Stimulated activated CD4-positive, alpha-beta T cell treated with anti-CD3 and anti-CD28 coated beads, Interleukin-2, amount 100 ng/mL, for 4 hours (primary cell): ENCODE data around the gene RANGAP1.
A peak's percentile ranks its signal among the peaks of the same experiment; 100 is the strongest.
"Not testable (repeated sequence)": the region's sequence is repeated elsewhere in the genome, so short reads cannot be mapped to it uniquely, and the experiment has no call there.

Experiments used
- DNase-seq: peaks from one replicate; pipeline ENCODE4 v3.0.0-alpha.2; 2020; ENCODE audit warnings: low read depth

The RANGAP1 gene

GRCh38 chr22:41301085-41302020 lies 15.4 kb upstream of the RANGAP1 start, which contains the start of gene ZC3H7B:
TSS of gene ZC3H7B (plus strand) at chr22:41301525. CDS start at chr22:41320661, 19,136 bp downstream.
- DNase-seq, result peak; percentile 87

- DNase-seq, result no peak
Observed at GRCh38 chr22:41300661-41301060, 14.7 kb upstream of the RANGAP1 start.

GRCh38 chr22:41296826-41297667 lies 11.1 kb upstream of the RANGAP1 start:
- no peak for DNase-seq

- not testable (repeated sequence) for DNase-seq
Observed at GRCh38 chr22:41294816-41295215, 8.8 kb upstream of the RANGAP1 start.

DNA sequence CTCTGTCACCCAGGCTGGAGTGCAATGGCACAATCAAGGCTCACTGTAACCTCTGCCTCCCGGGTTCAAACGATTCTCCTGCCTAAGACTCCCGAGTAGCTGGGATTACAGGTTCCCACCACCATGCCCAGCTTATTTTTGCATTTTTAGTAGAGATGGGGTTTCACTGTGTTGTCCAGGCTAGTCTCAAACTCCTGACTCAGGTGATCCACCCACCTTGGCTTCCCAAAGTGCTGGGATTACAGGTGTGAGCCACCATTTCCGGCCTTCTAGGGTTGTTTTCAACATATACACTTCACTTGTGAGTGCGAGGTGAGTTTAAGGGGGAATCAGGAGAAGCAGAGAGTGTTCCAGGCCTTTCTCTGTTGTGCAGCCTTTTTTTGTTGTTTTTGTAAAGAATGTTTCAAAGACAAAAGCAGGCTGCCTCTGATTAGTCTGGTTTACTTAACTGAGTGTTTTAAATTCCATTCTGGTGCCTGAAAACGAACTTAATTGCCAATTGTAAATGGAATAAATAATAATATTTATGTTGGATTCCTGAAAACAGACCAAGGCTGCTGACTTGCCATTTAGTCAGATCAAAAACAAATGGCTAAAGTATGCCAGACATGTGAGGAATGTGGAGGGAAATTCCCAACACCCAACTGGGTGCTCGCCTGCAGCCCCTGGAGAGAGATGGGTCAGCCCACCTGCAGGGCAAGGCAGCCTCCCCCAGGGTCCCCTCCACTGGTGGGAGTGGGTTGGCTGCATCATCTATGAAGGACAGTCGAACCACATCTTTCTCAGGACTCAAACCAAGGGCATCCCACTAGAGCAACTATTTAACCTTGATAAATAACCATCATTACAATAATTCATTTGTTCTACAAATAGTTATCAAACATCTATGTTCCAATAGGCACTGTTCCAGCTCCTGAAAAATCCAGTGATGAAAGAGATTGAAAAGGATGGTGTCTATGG lies 4.6 kb upstream of the RANGAP1 start:
- DNase-seq, result no peak

DNA sequence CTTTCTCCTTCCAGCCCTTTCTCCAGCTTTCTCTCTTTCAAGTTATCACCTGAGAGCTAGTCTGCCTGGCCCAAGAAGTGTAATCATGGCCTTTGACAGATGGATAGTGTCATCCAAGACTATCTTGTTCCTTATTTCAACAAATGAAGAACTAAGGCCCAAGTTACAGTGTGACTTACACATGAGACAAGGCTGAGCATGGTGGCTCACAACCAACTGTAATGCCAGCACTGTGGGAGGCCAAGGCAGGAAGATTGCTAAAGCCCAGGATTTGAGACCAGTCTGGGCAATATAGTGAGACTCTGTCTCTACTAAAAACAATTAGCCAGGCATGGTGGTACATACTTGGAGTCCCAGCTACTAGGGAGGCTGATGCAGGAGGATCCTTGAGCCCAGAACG lies 3.7 kb upstream of the RANGAP1 start:
- DNase-seq, result no peak

GRCh38 chr22:41288245-41288946 lies 2.4 kb upstream of the RANGAP1 start:
- DNase-seq, result no peak

GRCh38 chr22:41286639-41287091 lies 678 bp upstream of the RANGAP1 start:
- DNase-seq, result peak; percentile 21

DNA sequence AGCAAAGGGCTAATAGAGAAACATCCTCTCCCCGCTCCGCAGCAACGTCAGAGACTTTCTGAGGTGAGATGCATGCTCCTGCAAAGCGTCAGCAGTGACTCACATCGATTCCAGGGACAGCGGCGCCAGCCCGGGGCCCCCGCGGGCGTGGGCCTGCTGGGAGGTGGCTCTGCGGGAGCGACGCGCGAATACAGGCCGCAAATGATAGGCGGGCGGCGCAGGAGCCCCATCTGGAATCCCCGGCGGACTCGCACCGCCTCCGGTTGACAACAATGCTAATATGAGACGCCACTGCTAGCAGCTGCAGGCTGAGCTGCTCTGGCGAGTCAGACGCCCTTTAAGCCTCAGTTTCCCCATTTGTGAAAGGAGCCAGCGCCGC lies 557 bp downstream of the RANGAP1 start:
- DNase-seq, result peak; percentile 88

DNA sequence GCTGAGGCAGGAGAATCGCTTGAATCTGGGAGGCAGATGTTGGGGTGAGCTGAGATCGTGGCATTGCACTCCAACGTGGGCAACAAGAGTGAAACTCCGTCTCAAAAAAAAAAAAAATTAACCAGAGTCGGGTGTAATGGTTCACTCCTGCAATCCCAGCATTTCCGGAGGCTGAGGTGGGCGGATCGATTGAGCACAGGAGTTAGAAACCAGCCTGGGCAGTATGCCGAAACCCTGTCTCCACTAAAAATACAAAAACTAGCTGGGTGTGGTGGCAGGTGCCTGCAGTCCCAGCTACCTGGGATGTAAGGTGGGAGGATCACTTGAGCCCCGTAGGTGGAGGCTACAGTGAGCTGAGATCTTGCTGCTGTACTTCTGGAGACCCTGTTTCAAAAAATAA lies 1.5 kb downstream of the RANGAP1 start:
- no peak for DNase-seq

DNA sequence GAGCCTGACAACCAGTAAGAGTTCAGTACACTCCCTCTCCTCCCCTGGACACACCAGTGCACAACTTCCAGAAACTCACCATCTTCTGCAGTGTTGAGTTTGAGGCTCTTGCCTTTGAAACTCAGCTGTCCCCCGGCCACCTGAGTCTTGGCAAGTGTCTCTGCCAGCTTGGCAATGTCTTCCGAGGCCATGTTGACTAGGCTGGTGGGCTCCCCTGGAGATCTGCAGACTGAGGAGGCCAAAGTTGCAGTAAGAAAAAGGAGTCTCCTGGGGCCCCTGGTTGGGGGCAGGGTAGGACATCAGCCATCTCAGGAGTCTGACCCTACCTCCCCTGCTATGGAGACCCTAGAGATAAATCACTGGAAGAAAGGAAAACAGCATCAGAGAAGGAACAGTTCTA lies 5.1 kb downstream of the RANGAP1 start:
- DNase-seq, result no peak

GRCh38 chr22:41280065-41280464 lies 5.9 kb downstream of the RANGAP1 start:
- DNase-seq, result no peak

- no peak for DNase-seq
Observed at GRCh38 chr22:41274856-41275255, 11.1 kb downstream of the RANGAP1 start.

GRCh38 chr22:41273128-41273527 lies 12.9 kb downstream of the RANGAP1 start:
- no peak for DNase-seq

GRCh38 chr22:41271787-41272186 lies 14.2 kb downstream of the RANGAP1 start:
- DNase-seq, result no peak

DNA sequence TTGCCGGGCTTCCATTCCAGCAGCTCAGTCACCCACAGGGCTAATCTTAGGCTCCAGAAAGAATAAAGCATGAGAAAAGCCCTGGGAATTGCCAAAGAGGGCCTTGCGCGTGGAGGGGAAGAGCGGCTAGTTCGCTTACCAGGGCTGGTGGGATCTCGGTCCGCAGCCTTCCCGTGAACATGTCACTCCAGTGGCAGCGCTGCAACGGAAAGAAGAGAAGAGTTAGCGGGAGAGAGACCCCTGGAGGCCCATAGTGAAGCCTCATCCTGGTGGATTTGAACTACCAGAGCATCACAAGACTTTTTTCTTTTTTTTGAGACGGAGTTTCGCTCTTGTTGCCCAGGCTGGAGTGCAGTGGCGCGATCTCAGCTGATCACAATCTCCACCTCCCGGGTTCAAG lies 18.0 kb downstream of the RANGAP1 start:
- no peak for DNase-seq

DNA sequence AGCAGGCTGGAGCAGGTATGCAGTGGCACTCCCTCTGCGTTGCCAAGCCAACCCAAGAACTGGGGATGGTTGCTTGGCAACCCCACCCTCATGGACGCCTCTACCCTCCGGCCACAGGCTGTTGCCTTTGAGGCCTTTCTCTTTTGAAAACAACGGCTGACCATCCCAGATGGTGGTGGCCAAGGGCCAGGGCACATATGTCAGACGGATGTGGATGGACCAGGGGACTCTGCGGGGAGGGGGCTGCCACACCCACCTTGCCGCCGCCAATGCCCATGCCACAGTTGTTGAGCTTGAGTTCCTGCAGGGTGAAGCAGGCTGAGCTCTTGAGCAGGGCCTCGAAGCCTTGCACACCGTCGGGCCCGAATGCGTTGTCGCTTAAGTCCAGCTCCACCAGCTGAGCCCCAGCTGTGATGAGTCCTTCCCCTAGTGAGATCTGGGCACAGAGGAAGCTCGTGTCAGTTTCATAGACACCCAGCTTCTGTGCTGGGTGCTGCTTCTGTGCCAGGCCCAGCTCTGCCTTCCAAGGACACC lies 21.5 kb downstream of the RANGAP1 start:
- DNase-seq, result no peak

DNA sequence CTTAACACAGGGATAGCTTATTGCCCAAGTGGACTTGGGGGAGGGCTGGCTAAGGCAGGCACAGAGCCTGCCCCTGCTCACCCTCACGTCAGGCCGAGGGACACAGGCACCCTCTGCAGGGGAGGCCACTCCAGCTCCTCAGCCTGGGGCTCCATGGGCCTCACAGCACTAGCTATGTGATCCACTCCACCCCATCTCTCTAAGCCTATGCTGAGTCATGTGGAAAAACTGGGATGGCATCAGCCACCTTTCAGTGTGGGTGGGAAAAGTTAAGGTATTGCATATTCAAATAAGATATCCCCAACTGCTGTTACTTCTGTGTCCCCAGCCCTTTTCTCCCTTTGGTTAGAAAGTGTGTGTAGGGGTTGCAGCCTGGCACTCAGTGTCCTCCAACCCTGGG lies 22.3 kb downstream of the RANGAP1 start:
- DNase-seq, result no peak

DNA sequence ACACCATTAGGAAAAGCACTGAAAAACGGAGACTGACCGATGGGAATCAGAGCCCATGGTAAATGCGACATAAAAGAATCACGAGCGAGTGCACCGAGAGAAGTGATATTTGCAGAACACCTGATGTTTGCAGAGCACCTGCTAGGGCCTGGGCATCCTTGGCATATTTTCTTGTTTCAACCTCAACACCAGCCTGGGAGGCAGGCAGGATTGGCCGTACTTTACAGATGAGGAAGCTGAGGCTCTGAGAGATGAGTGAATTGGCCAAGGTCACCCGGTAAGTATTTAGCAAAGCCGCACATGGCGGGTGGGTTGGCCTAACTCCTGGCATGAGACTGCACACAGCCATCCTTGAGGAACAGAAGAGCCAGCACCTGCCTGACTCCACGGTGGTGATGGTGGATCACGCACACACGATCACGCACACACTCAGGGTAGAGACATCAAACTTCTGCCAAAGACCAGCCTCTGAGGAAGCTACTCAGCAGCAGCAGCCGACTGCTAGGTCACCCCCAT lies 23.7 kb downstream of the RANGAP1 start:
- no peak for DNase-seq

GRCh38 chr22:41261541-41262249 lies 24.3 kb downstream of the RANGAP1 start:
- no peak for DNase-seq
